Measurements from ENCODE around the gene FGF6.
"Not testable (repeated sequence)": the region's sequence is repeated elsewhere in the genome, so short reads cannot be mapped to it uniquely, and the experiment has no call there.

FGF6 gene

GRCh38 chr12:4445156-4446101 is at the start of gene FGF6:
Gene FGF6, minus strand, starts transcription at chr12:4445815. Its CDS starts 245 bp downstream, at chr12:4445570.
- DNase-seq (ENCODE audit: low read depth in 2 of 2): no peak

- DNase-seq (ENCODE audit: low read depth in 2 of 2): no peak
These were observed 45.4 kb upstream of the FGF6 start for GRCh38 chr12:4490973-4491372.

GRCh38 chr12:4489556-4489955 is 43.9 kb upstream of the FGF6 start:
- DNase-seq (ENCODE audit: low read depth in 2 of 2): no peak

GRCh38 chr12:4486980-4487379 is 41.4 kb upstream of the FGF6 start:
- no peak for DNase-seq (ENCODE audit: low read depth in 2 of 2)

GRCh38 chr12:4486049-4486699 is 40.6 kb upstream of the FGF6 start:
- no peak for DNase-seq (ENCODE audit: low read depth in 2 of 2)

- DNase-seq (ENCODE audit: low read depth in 2 of 2): no peak
These were observed 38.5 kb upstream of the FGF6 start for GRCh38 chr12:4483885-4484823.

GRCh38 chr12:4482936-4483335 is 37.3 kb upstream of the FGF6 start:
- DNase-seq (ENCODE audit: low read depth in 2 of 2): no peak

GRCh38 chr12:4478933-4479332 is 33.3 kb upstream of the FGF6 start:
- no peak for DNase-seq (ENCODE audit: low read depth in 2 of 2)

- DNase-seq (ENCODE audit: low read depth in 2 of 2): no peak
These were observed 31.5 kb upstream of the FGF6 start for GRCh38 chr12:4477129-4477528.

GRCh38 chr12:4472046-4472445 is 26.4 kb upstream of the FGF6 start:
- no peak for DNase-seq (ENCODE audit: low read depth in 2 of 2)

GRCh38 chr12:4471256-4471655 is 25.6 kb upstream of the FGF6 start:
- no peak for DNase-seq (ENCODE audit: low read depth in 2 of 2)

- no peak for DNase-seq (ENCODE audit: low read depth in 2 of 2)
These were observed 23.4 kb upstream of the FGF6 start for GRCh38 chr12:4468994-4469393.

- DNase-seq (ENCODE audit: low read depth in 2 of 2): no peak
These were observed 15.1 kb upstream of the FGF6 start for GRCh38 chr12:4460761-4461160.

- DNase-seq (ENCODE audit: low read depth in 2 of 2): not testable (repeated sequence)
These were observed 10.2 kb upstream of the FGF6 start for GRCh38 chr12:4455849-4456248.

- DNase-seq (ENCODE audit: low read depth in 2 of 2): no peak
These were observed 8.8 kb upstream of the FGF6 start for GRCh38 chr12:4454315-4454860.

GRCh38 chr12:4451694-4452093 is 6.1 kb upstream of the FGF6 start:
- no peak for DNase-seq (ENCODE audit: low read depth in 2 of 2)

GRCh38 chr12:4450551-4451112 is 5.0 kb upstream of the FGF6 start:
- no peak for DNase-seq (ENCODE audit: low read depth in 2 of 2)

GRCh38 chr12:4449851-4450221 is 4.2 kb upstream of the FGF6 start:
- no peak for DNase-seq (ENCODE audit: low read depth in 2 of 2)

- DNase-seq (ENCODE audit: low read depth in 2 of 2): no peak
These were observed 3.6 kb upstream of the FGF6 start for GRCh38 chr12:4448943-4449850.

GRCh38 chr12:4448371-4448940 is 2.8 kb upstream of the FGF6 start:
- no peak for DNase-seq (ENCODE audit: low read depth in 2 of 2)

All from stimulated activated CD8-positive, alpha-beta memory T cell treated with anti-CD3 and anti-CD28 coated beads, Interleukin-7, amount 100 ng/mL, for 4 hours (primary cell).